K562 (cell line): ENCODE measurements around the gene SYNJ2. TPM values are rescaled to one million over a fixed set of nuclear protein-coding genes. Genes with fewer than 3 reads are reported as not detected.

ENCODE experiments used
- ATAC-seq: fragments of 200-7000 bp; cut with Tn5 transposase; 3 replicates; pipeline ENCODE4 v1.9.1; 2020; ENCODE audit warnings: moderate library complexity
- BruUV-seq: library from RNA; stranded (reverse); fragments of 400-500 nt; replicated peaks from 2 replicates; lab custom pipeline; 2021; lab: Mats Ljungman, UMichigan
- CTCF ChIA-PET: fragments of 300-600 bp; formaldehyde crosslinking; extraction: SDS; loops from one replicate; lab custom pipeline; 2021; ENCODE audit warnings: low intra/inter-chr PET ratio; lab: Yijun Ruan, JAX
- POLR2A ChIA-PET: fragments of 300-600, 350-650 bp; sonication (Branson Sonifier 250); formaldehyde crosslinking; extraction: SDS; loops from one replicate; lab custom pipeline; 2021; ENCODE audit warnings: antibody characterized with exemption, inconsistent platforms; lab: Yijun Ruan, JAX
- DNase-seq, 4 experiments: peaks; one replicate each; pipeline versions ENCODE4 v3.0.0 to v3.0.0-alpha.2; 2011 to 2018; ENCODE audit warnings: low spot score in 3 of 4, mixed read lengths in 3 of 4; ENCODE audit errors: extremely low read depth in 1 of 4
- FAIRE-seq: peaks from 2 replicates; lab custom pipeline; 2011; peaks lifted over from hg19 to GRCh38; lab: Jason Lieb, UNC
- H2AFZ ChIP-seq: 2 replicates; pipeline ENCODE4 v1.6.0; 2011; ENCODE audit warnings: low read depth, low read length, control low read depth, inconsistent platforms
- H3K27ac ChIP-seq: fragments of 200-600 bp; 3 replicates; pipeline ENCODE4 v1.8.0; 2011; ENCODE audit warnings: low read depth, mild to moderate bottlenecking, control low read depth, inconsistent platforms, low read length, moderate library complexity, mixed read lengths; ENCODE audit errors: extremely low read depth
- H3K27me3 ChIP-seq, 2 experiments: fragments of 300-600 bp in 1 of 2; 2 replicates in 1 of 2; 3 replicates in 1 of 2; pipeline versions ENCODE4 v1.6.0 to v1.8.0; 2011; ENCODE audit warnings: inconsistent platforms in 2 of 2, low read length in 2 of 2, mild to moderate bottlenecking in 1 of 2, mixed read lengths in 1 of 2, moderate library complexity in 1 of 2; ENCODE audit not compliant: control insufficient read depth in 2 of 2, insufficient read depth in 2 of 2
- H3K36me3 ChIP-seq: fragments of 300-600 bp; 3 replicates; pipeline ENCODE4 v1.8.0; 2011; ENCODE audit warnings: mild to moderate bottlenecking, low read length, inconsistent platforms; ENCODE audit not compliant: control insufficient read depth, insufficient read depth
- H3K4me1 ChIP-seq, 2 experiments: fragments of 200-600 bp in 1 of 2; replicated peaks in 1 of 2; 2 replicates in 1 of 2; 3 replicates in 1 of 2; pipeline versions ENCODE4 v1.5.1 to v1.8.0; 2011; ENCODE audit warnings: inconsistent platforms in 2 of 2, low read length in 2 of 2, mild to moderate bottlenecking in 1 of 2, mixed read lengths in 1 of 2, moderate library complexity in 1 of 2; ENCODE audit not compliant: control insufficient read depth in 2 of 2, insufficient read depth in 2 of 2
- H3K4me2 ChIP-seq: 2 replicates; pipeline ENCODE4 v1.6.1; 2011; ENCODE audit warnings: low read length, control low read depth, inconsistent platforms, mixed read lengths; ENCODE audit not compliant: insufficient read depth
- H3K4me3 ChIP-seq: fragments of 200-600 bp; sonication (generic), shearing (Covaris generic); 2 replicates; pipeline ENCODE4 v1.5.1; 2016; ENCODE audit warnings: control low read depth, inconsistent platforms
- H3K79me2 ChIP-seq: fragments of 200-600 bp; 3 replicates; pipeline ENCODE4 v1.8.0; 2011; ENCODE audit warnings: low read length, inconsistent platforms; ENCODE audit not compliant: control insufficient read depth, insufficient read depth
- H3K9ac ChIP-seq, 2 experiments: 2 replicates each; pipeline versions ENCODE4 v1.6.0 to v1.6.1; 2011; ENCODE audit warnings: low read depth in 2 of 2, low read length in 2 of 2, control low read depth in 1 of 2, inconsistent platforms in 1 of 2, mild to moderate bottlenecking in 1 of 2, mixed read lengths in 1 of 2; ENCODE audit not compliant: insufficient read depth in 1 of 2
- H3K9me1 ChIP-seq: one replicate; pipeline ENCODE4 v1.6.0; 2011; ENCODE audit warnings: inconsistent platforms, mild to moderate bottlenecking, low read length, moderate library complexity; ENCODE audit not compliant: control insufficient read depth, insufficient read depth
- H3K9me3 ChIP-seq: replicated peaks from 2 replicates; pipeline ENCODE4 v1.5.1; 2011; ENCODE audit warnings: low read depth, low read length, inconsistent platforms; ENCODE audit not compliant: control insufficient read depth, insufficient read depth
- H4K20me1 ChIP-seq: replicated peaks from 2 replicates; pipeline ENCODE4 v1.6.1; 2011; ENCODE audit warnings: low read length, inconsistent platforms, mixed read lengths; ENCODE audit not compliant: control insufficient read depth, insufficient read depth
- CLOCK ChIP-seq: fragments of 250-450 bp; sonication (Bioruptor Pico); IDR thresholded peaks from 2 replicates; pipeline ENCODE4 v1.4.0; 2020; ENCODE audit warnings: mild to moderate bottlenecking, moderate library complexity, borderline replicate concordance
- DIDO1 ChIP-seq: fragments of 450-650 bp; IDR thresholded peaks from 2 replicates; pipeline ENCODE4 v1.6.1; 2016; ENCODE audit warnings: low read depth, missing biosample characterization, missing genetic modification characterization
- HNRNPL ChIP-seq: fragments of 200-400 bp; formaldehyde crosslinking; IDR thresholded peaks from 2 replicates; pipeline ENCODE4 v1.6.1; 2017; ENCODE audit warnings: low read depth, mild to moderate bottlenecking, low read length
- RBM22 ChIP-seq: fragments of 200-400 bp; formaldehyde crosslinking; IDR thresholded peaks from 2 replicates; pipeline ENCODE4 v1.6.1; 2018; ENCODE audit warnings: low read length, low read depth; ENCODE audit not compliant: poor library complexity, severe bottlenecking
- SIN3A ChIP-seq, 2 experiments: fragments of 150-350 bp in 1 of 2; IDR thresholded peaks; 2 replicates each; pipeline ENCODE4 v1.6.1; 2011 to 2016; ENCODE audit warnings: borderline replicate concordance in 2 of 2, low read depth in 2 of 2, low read length in 2 of 2, mild to moderate bottlenecking in 2 of 2, moderate library complexity in 2 of 2; ENCODE audit not compliant: control insufficient read depth in 1 of 2
- SRSF9 ChIP-seq: fragments of 200-400 bp; formaldehyde crosslinking; IDR thresholded peaks from 2 replicates; pipeline ENCODE4 v1.6.1; 2017; ENCODE audit warnings: low read depth, low read length, borderline replicate concordance
- WGBS: fragments of 100-300 bp; shearing (Covaris generic); methylation state at CpG from one replicate; pipeline ENCODE4 v1.1.6; 2016; ENCODE audit warnings: low coverage, mixed read lengths; ENCODE audit not compliant: insufficient coverage; ENCODE audit errors: missing lambda C conversion rate; 5-methylcytosine and 5-hydroxymethylcytosine counted together
- in situ Hi-C: fragments of 300-500 bp; cut with MboI; formaldehyde crosslinking; loops from 4 replicates; pipeline ENCODE4 v1.15.0; 2018; ENCODE audit warnings: inconsistent platforms, mixed read lengths
- intact Hi-C: fragments of 100-400 bp; cut with micrococcal nuclease; formaldehyde crosslinking; loops from 2 replicates; pipeline ENCODE4 v1.14.2; 2022
- polyA plus RNA-seq, 8 experiments: library from polyadenylated mRNA; depleted of rRNA in 4 of 8; stranded (reverse) in 5 of 8; unstranded in 3 of 8; fragments of >200 nt; fragmentation: Nextera tagmentation in 2 of 8; fragmentation: Illumina TruSeq in 1 of 8; extraction: Ambion mirVana in 2 of 8; extraction: Trizol in 1 of 8; gene quantifications; 2 replicates each; pipeline versions ENCODE4 v1.2.1 to v1.2.3, GENCODE V29; 2011 to 2014; ENCODE audit warnings: inconsistent platforms in 1 of 8, missing spikeins in 1 of 8
- total RNA-seq, 7 experiments: library from RNA; depleted of rRNA in 6 of 7; stranded (reverse); fragments of >200 nt in 6 of 7; fragmentation: Illumina TruSeq in 2 of 7; extraction: Trizol in 2 of 7; gene quantifications; 2 replicates each; pipeline versions ENCODE4 v1.2.1 to v1.2.3, GENCODE V29; 2011 to 2021; ENCODE audit warnings: low replicate concordance in 1 of 7
- TF ChIP-seq, protein P1 (sequence below), 2 experiments: fragments of 450-650 bp; IDR thresholded peaks; 2 replicates each; pipeline ENCODE4 v1.6.1; 2016; ENCODE audit warnings: mild to moderate bottlenecking in 2 of 2, borderline replicate concordance in 1 of 2, low read depth in 1 of 2, moderate library complexity in 1 of 2
- TF ChIP-seq, protein P2 (sequence below): fragments of 450-650 bp; IDR thresholded peaks from 2 replicates; pipeline ENCODE4 v1.6.1; 2018; ENCODE audit warnings: mild to moderate bottlenecking, low read depth; ENCODE audit not compliant: partially characterized antibody

Gene SYNJ2
- total and polyA plus RNA-seq, 9 of the 15 experiments (the other 6 are each of a cell fraction or from before 2014, with no cell fraction given) = 3.0 to 27.7 (median 17.8) TPM

DNA sequence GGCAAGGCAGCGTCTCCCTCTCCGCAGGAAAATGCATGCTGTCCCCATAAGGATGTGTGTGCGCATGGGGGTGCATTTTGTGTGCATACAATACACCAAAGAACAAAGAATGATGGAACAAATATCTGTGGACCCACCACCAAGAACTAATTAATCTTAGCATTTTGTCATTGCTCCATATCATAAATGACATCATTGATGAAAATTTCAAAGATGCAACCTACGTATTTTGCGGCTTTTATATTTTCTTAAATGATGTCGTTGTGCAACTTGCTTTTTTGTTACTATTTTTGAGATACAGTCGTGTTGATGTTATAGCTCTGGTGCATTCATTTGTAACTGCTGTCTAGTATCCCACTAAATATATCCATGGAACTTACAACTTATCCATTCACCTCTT is 96.7 kb downstream of the SYNJ2 start:
- no peak for FAIRE-seq
- intact Hi-C loops = no loop called here
- 82% methylated on average over 7 of the region's 7 CpGs for WGBS
- TF ChIP-seq, protein P1, sequence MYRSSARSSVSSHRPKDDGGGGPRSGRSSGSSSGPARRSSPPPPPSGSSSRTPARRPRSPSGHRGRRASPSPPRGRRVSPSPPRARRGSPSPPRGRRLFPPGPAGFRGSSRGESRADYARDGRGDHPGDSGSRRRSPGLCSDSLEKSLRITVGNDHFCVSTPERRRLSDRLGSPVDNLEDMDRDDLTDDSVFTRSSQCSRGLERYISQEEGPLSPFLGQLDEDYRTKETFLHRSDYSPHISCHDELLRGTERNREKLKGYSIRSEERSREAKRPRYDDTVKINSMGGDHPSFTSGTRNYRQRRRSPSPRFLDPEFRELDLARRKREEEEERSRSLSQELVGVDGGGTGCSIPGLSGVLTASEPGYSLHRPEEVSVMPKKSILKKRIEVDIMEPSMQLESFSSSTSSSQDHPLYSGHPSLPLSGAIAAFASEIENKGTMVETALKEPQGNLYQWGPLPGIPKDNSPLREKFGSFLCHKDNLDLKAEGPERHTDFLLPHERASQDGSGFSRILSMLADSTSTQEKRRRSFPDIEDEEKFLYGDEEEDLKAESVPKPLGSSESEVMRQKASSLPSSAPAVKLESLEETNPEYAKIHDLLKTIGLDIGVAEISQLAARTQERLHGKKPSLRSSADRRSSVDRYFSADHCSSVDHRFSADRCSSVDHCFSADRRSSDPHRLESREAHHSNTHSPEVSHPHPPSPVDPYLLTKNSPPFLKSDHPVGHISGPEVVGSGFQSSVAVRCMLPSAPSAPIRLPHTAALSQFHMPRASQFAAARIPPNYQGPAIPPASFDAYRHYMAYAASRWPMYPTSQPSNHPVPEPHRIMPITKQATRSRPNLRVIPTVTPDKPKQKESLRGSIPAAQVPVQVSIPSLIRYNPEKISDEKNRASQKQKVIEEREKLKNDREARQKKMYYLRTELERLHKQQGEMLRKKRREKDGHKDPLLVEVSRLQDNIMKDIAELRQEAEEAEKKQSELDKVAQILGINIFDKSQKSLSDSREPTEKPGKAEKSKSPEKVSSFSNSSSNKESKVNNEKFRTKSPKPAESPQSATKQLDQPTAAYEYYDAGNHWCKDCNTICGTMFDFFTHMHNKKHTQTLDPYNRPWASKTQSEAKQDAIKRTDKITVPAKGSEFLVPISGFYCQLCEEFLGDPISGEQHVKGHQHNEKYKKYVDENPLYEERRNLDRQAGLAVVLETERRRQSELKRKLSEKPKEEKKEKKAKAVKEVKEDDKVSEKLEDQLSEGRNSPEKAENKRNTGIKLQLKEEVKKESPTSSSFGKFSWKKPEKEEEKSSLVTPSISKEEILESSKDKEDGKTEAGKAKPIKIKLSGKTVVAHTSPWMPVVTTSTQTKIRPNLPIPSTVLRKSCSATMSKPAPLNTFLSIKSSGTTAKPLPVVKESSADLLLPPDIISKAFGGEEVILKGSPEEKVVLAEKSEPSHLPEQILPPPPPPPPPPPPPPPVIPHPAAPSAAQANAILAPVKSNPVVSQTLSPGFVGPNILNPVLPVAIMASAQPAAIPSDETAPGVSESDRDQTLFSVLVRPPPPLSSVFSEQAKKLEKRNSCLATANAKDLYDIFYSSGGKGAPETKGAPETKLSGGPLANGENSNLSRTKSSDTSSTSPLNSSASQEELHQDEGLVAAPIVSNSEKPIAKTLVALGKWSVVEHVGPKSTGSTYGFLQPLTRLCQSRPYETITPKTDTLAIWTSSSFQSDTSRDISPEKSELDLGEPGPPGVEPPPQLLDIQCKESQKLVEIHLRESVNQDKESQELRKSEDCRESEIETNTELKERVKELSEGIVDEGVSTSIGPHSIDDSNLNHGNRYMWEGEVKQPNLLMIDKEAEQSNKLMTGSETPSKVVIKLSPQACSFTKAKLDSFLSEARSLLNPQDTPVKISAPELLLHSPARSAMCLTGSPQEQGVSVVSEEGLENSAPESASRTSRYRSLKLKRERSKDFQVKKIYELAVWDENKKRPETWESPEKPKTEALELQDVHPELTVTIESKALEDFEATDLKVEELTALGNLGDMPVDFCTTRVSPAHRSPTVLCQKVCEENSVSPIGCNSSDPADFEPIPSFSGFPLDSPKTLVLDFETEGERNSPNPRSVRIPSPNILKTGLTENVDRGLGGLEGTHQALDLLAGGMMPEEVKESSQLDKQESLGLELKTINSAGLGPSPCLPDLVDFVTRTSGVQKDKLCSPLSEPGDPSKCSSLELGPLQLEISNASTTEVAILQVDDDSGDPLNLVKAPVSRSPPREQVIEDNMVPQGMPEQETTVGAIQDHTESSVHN (IDR thresholded peaks at IDR 0.05; ENCODE audit: borderline replicate concordance in 1 of 2, low read depth in 1 of 2) = no peak
- TF ChIP-seq SRSF9 = no peak
- TF ChIP-seq RBM22 = no peak
- no peak for TF ChIP-seq HNRNPL
- TF ChIP-seq SIN3A (IDR thresholded peaks at IDR 0.05; ENCODE audit: borderline replicate concordance in 2 of 2, control insufficient read depth in 1 of 2, low read depth in 2 of 2, low read length in 2 of 2) = no peak
- no peak for TF ChIP-seq CLOCK
- TF ChIP-seq, protein P2, sequence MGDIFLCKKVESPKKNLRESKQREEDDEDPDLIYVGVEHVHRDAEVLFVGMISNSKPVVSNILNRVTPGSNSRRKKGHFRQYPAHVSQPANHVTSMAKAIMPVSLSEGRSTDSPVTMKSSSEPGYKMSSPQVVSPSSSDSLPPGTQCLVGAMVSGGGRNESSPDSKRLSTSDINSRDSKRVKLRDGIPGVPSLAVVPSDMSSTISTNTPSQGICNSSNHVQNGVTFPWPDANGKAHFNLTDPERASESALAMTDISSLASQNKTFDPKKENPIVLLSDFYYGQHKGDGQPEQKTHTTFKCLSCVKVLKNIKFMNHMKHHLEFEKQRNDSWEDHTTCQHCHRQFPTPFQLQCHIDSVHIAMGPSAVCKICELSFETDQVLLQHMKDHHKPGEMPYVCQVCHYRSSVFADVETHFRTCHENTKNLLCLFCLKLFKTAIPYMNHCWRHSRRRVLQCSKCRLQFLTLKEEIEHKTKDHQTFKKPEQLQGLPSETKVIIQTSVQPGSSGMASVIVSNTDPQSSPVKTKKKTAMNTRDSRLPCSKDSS = no peak
- TF ChIP-seq DIDO1 (tag) = no peak

More for the DNA sequence above, 96.7 kb downstream of the SYNJ2 start:
- Histone ChIP-seq H4K20me1 (no peaks in the 10 kb centered on the region), H3K79me2 (no peaks in the 10 kb centered on the region), H3K4me3 (no peak overlapping the region), H3K9ac (no peak overlapping the region), H3K36me3 (peaks cover 56% of the 10 kb centered on the region), H2AFZ (no peak overlapping the region), H3K4me1 (no peaks in the 10 kb centered on the region), H3K4me2 (no peak overlapping the region), H3K27me3 (no peaks in the 10 kb centered on the region), H3K9me1 (no peaks in the 10 kb centered on the region), H3K27ac (no peak overlapping the region), H3K9me3 (no peaks in the 10 kb centered on the region)
- ChIA-PET POLR2A (interaction anchor here (1.0 to 3.5 kb wide), 3 partner anchors 8 to 34 kb away, joined by 3 to 14 read pairs (median 4); no protein-coding TSS in a partner anchor), CTCF (no interaction called here)
- in situ Hi-C loops = no loop called here
- no TSS peak for BruUV-seq
- ATAC-seq (no peak), DNase-seq (no peak)
